Bone marrow (tissue), 2 donors: ENCODE measurements around the gene EML1.

Experiments used
- DNase-seq, 2 donors: peaks; one replicate each; lab custom pipeline; 2025; lab: John Stamatoyannopoulos, UW

Gene EML1

DNA sequence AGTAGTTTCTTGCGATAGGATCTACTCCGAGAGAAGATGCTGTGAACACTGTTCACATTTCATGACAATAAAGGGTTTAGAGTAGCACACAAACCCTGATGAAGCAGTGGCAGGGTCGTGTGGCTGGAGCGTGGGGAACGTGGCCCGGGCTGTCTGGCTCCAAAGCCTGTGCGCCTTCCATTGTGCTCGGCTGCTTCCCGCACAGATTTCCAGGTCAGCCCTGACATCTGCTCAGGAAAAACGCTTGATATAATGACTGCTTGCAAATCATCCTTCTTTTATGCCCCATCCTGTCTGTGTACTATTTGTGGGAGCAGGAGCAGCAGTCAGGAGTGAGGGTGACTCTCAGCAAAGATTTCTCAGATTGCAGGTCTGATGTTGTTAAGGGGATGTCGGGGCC lies 78.6 kb downstream of the EML1 start:
- DNase-seq, result no peak

DNA sequence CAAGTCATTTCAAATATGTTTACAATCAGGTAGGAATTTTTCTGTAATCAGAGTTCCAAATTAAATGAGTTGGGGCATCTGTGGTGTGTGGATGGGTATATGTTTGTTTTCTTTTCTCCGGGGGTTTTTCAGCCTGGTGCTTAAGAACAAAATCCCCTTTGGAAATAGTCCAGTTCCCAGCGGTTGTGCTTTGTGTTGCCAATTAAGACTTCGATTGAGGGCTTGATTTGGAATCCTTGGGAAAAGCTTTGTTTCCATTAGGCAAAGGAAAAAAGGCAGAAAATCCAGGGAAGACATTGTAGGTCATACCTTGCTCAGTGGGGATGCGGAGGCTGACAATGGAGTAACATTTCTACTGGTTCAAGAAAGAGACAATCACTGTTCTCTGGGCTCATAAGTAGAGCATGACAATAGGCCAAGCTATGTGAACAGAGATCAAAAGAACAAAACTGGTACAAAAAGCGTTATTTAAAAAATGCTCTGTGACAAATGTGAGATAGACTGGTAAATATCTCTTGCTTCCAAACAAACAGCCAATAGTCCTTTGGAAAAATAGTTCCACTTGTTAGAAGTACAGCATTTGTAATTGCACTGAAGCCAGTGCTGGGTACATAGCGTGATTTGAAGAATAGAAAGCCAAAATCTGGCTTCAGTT lies 79.7 kb downstream of the EML1 start:
- no peak for DNase-seq

DNA sequence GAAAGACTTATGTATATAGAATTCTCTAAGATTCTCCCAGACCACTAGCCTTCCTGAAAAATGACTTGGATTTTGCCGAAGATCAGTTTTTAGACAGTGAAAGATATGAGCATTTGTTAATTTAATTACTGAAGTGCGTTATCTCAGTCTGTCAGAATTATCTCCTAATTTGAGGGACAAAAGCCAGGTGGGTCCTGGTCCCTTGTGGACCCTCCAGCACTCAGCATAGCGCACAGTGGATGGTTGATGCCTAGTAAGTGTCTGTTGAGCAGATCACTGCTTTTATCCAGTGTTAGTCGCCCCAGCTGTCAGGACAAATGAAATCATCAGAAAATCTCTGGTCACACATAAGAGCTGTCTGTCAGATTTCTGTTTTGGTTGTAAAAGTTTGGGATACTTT lies 80.4 kb downstream of the EML1 start:
- DNase-seq, result no peak

DNA sequence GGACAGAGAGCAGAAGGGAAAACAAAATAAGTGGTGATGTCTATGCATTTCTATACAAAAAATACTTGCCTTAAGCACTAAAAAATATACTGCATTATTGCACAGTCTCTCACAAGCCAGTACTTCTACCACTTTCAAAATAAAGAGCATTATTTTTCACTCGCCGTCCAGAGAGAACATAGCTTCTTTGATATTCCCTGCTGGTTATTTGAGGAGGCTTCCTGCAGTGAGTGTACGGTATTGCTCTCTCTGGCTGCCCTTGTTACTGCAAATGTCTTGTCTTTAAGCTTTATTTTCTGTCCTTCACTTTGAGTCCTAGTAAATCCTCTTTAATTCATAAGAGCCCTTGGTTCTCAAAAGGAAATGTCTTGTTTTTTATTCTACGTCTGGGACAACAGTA lies 81.1 kb downstream of the EML1 start:
- DNase-seq, result no peak

DNA sequence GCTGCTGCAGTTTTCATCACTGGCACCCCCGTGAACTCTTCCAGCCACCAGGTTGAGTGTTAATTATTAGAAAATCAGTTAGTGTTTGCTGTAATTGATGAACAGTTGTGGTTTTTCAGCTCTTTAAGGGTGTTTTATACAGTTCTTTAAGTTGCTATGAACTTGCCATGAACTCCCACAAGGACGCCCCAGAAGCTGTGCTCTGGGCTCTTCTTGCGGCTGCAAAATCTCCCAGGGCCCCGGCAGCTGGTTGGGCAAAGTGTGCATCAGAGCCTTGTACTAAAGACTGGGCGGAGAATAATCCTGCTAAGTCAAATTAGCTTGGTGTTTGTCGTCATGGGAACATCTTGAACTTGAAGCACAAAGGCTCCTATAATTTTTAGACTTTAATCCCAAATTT lies 82.2 kb downstream of the EML1 start:
- DNase-seq, result no peak

DNA sequence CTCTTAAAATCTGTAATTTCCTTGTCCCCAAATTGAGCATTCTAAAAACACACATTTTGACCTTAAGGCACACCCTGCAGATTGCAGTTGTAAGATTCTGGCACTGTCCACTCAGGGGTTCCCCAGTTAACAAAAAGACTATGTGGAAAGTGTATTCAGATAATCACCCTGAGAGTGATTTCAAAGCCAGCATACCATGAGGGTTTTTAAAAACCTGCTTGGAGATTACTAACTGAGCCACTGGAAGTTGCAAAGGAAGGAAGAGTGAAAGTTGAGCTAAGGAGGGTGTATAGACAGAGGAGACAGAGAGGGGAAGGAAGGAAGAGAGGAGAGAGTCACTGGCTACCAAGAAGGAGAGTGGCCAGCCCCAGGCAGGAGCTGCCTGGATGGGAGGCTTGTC lies 82.6 kb downstream of the EML1 start:
- no peak for DNase-seq

DNA sequence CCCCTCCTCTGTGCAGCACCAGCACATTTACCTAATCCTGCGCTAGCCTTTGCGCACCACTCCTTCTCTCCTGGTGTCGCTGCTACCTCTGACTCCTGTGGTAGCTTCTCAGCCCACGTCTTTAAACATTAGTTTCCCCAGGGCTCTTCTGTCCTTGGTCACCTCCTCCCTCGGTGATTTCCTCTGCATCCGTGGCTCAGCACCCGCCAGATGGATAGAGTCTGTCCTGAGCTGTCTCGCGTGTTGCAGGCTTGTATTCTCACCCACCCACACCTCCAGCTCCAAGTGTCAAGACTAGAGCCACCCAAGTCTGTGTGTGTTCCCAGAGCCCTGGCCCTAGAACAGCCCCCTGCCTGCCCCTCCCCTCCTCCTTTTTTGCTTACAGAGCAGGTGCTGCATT lies 83.2 kb downstream of the EML1 start:
- no peak for DNase-seq

DNA sequence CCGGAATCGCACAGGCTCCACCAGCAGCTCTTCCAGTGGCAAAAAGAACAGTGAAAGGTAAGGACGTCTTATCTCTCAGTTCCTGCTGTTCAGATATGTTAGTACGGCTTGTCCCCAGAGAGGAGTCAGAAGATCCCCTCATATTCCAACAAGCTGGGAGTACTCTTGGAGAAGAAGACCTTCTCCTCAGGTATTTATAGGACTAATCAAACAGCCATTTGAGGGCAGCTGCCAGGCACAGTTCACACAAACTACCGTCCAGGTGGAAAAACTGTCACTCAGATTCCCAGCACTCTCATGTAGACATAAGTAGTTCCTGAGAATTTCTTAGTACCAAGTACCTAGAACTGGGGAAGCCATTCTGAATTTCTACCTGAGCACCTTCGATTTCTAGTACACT lies 85.3 kb downstream of the EML1 start:
- no peak for DNase-seq

DNA sequence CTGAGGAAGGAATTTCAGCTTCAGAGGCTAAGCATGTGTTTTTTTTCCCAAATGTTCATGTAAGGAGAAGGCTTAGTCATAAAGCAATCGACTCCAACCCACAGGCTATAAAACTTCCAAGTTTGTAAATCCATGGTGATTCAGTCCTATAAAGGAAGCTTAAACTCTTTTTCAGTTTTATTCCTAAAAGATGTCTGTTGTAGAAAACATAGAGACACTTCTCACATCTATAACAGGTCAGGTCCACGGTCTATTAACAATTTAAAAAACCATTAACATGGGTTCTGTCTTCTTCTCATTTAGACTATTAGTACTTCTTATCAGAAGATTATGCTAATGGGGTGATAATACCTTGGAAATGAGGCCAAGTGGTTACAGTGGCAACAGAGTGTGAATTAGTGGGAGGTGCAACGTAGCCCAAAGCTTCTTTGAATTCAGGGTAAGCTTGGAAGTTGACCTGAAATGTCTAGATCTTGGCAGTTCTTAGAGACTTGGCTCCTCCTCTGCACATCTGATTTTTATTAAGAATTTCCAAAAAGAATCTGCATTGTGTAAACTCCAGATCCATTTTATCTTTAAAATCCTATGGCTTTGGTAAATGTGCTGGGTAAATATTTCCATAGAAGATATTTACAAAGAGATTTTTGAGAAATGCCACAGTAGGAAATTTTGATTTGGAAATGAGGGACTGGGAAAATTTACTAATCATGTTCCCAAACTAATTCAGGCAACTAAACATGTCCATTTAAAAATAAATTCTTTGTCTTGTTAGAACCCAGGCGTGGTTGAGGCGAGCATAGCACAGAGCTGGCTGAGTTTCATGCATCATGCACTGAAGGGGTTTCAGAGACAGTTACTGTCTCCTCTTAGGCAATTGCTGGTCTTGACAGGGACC lies 86.4 kb downstream of the EML1 start:
- no peak for DNase-seq

DNA sequence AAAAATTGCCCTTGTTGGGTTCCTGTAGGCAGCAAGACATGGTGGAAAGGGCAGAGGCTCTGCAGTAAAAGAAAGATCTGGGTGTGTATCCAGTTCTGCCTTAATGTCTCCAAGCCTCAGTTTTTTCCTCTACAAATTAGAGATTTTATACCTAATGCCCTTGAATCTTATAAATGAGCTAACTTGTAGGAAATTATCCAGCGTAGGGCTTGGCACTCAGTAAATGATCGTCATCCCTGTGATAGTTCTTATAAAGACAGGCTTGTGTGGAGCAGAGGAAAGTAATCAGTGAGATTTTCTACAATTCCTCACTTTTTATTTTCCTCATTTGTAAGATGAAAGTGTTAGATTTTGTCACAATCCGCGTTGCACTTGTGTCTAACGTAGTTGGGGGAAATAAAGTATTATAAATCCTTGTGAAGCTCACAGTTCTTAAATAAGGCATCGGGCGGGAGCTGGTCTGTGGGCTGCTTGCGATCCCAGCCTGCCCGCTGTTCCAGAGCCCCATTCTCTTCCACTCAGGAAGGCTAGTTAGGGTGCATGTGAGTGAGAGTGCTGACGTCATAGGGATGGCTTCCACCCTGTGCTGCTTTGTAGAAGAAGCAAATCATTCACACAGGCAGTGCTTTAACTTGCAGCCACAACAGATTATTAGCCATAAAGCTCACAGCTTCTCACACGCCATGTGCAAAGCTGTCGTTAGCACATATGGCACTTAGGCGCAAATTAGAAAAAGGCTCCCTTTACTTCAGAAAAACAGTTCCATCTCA lies 87.6 kb downstream of the EML1 start:
- DNase-seq, result no peak

DNA sequence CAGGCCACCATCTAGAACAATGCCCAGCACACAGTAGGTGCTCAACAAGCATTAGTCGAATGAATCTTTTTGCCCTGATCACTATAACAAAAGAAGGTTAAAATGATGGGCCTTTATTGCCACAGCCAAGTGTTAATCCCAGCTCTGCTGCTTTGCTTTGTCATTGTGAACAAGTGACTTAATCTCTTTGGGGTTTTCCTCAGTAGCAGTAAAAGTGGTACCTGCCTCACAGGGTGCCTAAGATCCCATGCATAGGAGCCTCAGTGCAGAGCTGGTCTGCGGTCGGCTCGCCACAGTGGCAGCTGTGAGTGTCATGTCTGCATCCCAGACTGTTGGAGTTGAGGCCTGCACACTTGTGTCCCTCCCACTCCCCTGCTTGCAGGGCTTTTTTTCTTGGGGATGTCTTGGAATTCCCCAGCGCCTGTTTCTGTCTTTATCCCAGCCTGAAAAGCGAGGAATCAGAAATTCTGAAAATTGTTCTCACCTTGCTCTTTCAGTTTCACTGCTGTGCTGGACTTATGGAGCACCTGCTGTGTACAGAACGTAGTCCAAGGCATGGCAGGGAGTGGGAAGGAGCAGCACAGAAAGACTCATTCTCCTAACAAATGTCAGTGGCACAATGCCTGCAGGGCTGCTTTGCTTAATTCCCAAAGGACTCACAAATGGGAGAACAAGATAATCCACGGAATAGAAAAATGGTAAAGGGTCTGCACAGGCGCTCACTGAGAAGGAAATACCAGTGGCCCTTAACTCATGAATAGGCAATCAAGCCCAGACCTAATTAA lies 90.8 kb downstream of the EML1 start:
- DNase-seq, result no peak

DNA sequence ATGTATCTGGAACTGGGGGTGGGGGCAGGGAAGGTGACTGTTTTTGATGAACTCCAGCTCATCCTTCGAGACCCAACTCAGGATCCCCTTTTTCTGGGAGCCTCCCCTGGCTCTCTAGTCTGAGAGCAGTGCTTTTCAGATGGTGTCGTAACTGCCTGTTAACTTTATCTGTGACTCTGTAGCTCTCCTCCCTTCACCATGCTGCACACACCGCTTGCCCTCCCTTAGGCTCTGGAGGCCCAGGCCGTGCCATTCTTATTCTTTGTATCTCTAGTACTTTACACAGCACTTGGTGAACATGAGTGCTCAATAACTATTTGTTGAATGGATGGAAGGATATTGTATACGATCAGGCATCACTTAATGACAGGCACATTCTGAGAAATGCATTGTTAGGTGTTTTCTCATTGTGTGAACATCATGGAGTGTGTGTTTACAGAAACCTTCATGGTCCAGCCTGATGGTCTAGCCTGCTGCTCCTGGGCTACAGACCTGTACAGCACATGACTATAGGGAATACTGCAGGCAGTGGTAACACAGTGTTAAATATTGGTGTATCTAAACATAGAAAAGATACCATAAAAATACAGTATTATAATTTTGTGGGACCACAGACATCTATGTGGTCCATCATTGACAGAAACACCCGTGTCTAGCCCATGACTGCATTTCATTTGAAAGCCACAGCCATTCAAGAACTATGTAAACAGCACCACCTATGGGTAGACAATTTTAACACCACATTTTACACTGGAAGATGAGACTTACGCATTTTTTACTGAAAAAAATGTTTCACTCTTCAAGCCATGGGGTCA lies 91.8 kb downstream of the EML1 start:
- peak in 1 of 2 donors; percentile 51 for DNase-seq

DNA sequence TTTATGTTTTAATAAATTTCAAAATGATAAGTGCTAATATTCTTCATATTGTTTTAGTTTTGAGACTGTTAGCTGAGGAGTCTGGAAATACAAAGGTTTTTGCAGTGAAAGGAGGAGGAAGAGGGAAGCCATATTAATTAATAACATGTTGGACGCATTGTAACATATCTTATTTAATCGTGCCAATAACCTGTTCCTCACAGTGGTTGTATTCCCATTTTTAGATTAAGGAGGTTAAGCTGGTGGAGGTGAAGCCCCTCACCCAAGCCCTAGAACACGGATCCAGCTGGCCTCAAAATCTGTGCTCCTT lies 92.4 kb downstream of the EML1 start:
- no peak for DNase-seq

DNA sequence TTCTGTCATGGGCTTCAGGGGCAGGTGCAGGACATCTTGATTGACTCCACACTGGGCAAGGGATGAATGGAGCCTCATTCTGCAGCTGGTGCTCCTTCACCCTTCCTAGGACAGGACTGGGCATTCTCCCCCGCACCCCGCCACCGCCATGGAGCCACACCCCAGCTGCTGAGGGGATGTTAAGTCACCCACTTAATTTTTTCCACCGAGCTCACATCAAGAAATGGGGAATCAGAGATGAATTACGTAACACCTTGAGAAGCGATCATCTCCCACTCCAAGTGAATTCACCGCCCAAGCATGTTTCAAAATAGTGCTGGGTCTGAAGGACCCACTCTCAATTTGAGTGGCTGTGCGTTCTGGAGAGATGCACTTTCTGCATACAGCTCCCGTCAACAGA lies 94.2 kb downstream of the EML1 start:
- DNase-seq, result no peak

DNA sequence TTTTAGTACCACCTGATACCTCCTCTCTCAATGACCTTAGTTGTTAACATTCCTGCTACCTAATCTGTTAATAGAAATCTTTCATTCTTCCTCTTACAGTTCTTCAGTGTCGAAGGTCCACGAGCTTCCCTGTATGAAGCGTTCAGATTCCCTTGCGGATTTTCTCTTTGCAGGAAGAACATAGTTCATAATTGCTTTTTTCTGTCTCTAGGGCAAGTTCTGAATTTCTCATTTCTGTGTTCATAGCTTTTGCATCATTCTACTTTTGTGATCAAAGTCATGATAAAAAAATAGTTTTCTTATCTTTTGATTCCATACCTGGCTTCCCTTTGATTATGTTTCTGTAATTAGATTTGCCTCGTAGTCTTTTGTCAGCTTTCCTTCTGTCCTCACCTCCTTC lies 94.9 kb downstream of the EML1 start:
- DNase-seq, result no peak

DNA sequence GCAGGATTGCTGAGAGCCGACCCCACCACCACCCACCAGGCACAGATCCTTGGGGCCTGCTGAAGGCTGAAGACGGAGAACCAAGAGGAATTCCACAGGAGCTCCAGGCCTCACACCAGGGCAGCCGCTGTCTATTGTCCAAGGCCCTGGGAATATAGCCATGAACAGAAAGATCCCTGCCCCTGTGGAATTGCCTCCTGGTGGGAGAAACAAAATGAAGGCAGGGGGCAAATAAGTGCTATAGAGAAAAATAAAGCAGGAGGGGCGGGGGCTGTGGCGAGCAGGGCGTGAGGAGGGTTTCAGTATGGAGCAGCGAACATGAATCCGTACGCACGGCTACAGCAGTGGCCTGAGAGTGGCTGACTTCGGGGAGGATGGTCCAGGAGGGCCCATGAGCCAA lies 96.1 kb downstream of the EML1 start:
- DNase-seq, result no peak

DNA sequence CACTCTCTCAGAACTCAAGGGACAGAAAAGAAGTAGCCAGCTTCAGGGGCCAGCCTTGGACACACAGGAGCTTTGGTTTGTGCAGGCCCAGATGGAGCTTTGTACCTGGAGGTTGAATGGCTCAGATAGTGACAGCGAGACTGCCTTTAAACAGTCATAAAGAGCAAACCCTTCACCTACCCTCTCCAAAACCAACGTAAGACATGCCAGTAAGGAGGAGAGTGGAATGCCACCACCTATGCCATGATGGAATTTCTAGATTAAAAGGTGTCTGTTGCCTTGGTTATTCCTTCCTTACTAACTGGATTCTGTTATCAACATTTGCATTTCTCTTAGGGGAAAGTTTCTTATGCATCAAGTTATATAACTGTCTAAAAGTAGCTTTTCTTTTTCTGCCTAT lies 98.1 kb downstream of the EML1 start:
- no peak for DNase-seq

DNA sequence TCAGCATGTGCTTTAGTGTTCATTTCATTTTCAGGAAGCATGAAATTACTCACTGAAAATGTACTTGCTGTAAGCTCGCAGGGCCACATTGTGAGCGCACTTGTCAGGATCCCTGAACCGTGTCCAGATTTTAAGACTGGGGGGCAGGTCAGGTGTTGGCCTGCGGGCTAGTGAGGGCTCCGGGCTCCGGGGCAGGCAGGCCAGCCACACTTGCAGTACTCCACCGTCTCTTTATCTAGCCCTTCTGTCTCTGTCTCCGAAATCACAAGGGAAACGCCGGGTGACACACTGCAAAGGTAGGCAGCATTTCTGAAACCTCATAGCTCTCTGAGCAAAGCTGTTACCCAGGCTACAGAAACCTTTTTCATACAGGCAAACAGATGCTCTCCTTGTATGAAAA lies 98.7 kb downstream of the EML1 start:
- no peak for DNase-seq

DNA sequence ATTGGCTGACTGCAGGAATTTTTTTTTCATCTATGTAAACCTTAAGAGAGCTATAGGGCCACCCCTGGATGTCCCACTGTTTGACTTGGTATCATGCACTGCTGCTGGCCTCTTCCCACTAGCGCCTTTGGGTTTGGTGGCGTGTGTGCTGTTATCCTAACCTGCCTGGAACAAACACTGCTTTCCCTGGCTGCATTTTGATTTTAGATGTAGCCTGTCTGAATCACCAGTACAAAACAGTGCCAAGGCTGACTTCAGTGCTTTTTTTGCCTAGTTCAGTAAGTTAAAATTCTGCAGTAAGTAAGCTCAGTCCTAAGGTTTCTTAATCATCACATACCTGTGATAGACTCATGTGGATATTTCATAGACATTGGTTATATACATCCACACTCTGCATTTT lies 99.2 kb downstream of the EML1 start:
- DNase-seq, result no peak

DNA sequence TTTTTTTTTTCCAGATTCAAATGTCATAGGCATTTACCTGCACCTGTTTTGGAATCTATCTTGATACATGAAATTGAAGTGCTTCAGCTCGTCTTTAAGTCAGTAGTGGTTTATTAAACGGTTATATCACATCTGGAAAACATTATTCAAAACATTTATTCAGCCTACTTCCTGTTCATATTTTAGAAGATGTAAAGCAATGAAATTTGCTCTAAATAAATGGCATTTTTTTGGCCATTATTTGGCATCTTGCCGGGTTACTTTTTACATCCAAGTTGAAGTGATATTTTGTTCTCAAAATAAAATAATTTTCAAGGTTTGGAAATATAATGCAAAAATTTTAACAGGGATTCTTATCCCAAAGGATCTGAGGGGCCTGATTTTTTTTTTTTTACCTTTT lies 103.1 kb downstream of the EML1 start:
- DNase-seq, result no peak

DNA sequence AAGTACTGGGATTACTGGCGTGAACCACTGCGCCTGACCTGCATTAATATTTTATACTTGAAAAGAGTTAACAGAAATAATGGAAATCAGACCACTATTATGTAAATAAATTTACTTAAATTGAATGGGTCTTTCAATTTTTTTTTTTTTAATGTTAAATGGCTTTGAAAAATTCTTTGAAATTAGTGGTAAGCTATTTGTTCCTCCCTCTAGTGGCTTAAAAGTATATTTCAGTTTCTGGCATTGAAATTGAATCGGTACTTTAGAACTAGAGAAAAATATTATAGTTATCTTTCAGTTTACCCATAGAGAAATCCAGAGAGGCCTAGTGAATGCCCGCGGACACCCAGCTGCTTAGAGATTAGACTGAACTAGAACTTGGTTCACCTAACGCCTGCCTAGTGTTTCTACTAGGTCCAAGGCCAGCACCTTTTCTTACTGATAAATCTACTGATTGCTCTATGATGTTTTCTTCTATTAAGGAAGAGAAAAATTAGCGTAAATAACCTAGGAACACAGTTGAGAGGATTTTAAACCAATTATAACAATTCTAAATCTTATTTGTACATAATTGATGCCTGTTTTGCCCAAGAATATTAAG lies 106.5 kb downstream of the EML1 start:
- DNase-seq, result no peak
